Measurements from ENCODE around the gene CFAP221.

CFAP221 gene

GRCh38 chr2:119703526-119703925, 159.3 kb downstream of the CFAP221 start:
- no peak for DNase-seq

DNA sequence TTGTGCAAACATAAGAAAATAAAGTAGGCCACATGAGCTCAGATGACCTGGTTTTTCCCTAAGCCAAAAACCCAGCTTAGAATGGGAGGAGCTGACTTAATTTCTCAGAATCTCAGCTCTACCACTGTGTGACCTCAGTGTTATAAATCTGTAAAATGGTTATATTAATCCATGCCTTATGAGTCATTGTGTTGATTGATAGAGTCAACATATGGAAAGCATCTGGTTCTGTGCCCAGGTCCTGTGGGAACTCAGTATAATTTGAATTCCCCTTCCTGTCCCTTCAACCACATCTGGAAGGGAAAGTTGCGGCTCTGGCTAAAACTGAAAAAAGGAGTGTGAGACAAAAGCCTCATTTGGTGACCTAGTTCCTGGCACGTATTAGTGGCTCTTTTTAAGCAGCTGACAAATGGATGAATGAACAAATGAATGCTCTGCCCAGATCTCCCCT, 160.4 kb downstream of the CFAP221 start:
- DNase-seq = peak; percentile 43

DNA sequence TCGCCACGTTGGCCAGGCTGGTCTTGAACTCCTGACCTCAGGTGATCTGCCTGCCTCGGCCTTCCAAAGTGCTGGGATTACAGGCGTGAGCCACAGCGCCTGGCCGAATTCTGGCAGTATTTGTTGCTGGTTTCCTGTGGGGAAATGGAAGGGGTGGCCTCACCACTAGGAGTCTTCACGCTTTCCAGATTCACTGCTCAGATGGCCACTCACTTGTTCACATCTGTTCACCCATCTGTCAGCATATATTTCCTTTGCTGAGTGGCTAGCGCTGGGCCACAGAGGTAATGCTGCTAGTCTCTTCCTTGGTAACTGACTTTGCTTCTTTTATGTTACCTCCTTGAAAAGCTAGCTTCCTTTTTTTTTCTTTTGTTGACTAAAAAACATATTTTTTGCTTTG, 162.0 kb downstream of the CFAP221 start:
- DNase-seq = no peak

All from activated CD4-positive, alpha-beta T cell treated with anti-CD3 and anti-CD28 coated beads, Interleukin-2, amount 50 U/mL, for 16 hours (primary cell).